Right renal pelvis (tissue), 4 donors: ENCODE data around the gene LAMB2. TPM values are rescaled to one million over a fixed set of nuclear protein-coding genes. Genes with fewer than 3 reads are reported as not detected.

Experiments used
- DNase-seq, 4 donors: peaks; one replicate each; pipeline ENCODE4 v3.0.0-alpha.2; 2013; ENCODE audit warnings: low read depth in 4 of 4, low spot score in 3 of 4, missing footprints in 1 of 4
- polyA plus RNA-seq, 4 donors: library from polyadenylated mRNA; unstranded; fragments of 120-200 nt; gene quantifications; one replicate each; pipeline ENCODE4 v1.2.1, GENCODE V29; 2013; ENCODE audit not compliant: insufficient read length in 4 of 4

Gene LAMB2
- polyA plus RNA-seq, 4 donors = 359 to 408 (median 390) TPM

DNA sequence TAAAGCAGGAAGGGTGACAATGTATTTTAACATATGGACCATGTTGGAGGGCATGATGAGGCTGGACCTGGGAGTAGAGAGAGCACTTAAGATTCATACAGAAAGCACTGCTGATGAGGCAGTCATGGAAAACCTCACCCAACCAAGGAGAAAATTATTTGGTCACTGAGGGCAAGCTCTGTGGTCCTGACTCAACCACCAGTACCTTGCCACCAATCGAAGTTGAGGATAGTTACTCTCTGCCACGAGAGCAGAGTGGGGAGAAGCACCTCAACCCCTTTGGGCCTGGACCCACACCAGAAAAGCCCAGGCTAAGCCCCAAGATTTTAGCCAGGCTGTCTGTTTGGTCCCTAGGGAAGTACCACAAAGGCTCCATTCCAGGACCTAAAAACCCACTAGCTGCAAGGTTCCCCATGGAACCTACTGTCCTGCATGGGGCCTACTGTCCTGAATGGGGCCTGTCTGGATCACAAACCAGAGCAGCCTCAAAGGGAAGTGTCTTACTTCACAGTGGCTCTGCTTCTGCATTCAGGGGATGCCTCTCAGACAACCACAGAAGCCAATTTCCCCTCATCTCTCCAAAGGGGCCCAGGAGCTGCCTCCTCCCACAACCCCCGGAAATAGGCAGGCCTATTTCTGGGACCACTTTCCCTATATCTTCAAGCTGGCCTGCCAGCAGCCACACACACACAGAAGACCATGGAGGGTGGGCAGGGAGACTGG lies 29.1 kb upstream of the LAMB2 start:
- no peak for DNase-seq

DNA sequence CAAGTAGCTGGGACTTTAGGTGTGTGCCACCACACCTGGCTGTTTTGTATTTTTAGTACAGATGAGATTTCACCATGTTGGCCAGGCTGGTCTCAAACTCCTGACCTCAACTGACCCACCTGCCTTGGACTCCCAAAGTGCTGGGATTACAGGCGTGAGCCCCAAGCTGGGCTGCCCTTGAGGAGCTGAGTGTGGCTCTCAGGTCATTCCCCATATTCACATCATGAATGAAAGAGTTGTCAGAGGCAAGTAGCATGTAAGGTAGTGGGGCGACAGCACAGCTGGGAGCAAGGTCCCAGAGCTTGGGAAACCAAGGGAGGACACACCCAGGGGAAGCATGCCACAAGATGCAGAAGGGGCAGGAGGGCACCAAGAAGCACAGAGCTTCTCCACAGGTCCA lies 28.3 kb upstream of the LAMB2 start:
- no peak for DNase-seq

DNA sequence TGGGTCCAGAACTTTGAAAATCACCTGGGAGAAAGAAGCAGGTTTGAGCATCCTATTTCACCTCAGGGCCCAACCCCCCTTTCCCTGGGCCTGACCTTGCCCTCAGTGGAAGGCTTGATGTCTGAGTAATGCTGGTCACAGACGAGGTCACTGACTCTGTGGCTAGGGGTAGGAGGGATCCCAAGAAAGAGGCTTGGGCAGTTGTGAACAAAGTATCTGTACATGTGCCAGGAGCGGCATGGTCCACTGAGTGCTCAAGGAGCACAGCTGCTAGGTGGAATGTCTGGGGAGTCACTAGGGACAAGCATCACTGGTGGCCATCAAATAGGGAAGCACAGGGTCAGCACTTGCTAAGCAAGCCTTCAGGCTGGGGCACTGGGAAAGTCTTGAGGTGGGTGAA lies 25.9 kb upstream of the LAMB2 start:
- no peak for DNase-seq

DNA sequence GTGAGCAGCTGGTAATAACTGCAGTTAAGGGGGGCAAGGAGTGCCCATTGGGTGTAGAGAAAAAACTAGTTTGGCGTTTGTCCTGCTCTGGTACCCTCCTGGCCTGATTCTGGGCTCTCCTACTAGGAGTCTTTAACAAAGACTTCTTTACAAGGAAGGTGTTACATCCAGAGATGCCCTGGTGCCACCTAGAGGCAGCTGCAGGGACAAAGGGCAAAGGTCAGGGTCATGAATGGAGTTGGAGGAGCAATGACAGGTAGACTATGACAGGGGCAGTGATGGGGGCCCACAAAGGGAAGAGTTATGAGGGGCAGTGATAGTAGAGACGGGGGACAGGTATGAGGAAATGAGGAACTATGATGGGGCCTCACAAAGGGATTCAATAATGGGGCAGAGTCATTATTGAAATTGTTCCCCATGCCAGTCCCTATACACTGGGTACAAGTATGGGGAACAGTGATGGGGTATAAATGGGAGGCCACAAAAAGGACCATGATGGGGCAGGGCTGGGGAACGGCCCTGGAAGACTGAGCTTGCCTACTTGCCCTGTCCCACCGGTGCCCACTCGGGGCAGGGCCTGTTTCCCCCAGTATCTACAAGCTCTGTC lies 25.4 kb upstream of the LAMB2 start:
- no peak for DNase-seq

DNA sequence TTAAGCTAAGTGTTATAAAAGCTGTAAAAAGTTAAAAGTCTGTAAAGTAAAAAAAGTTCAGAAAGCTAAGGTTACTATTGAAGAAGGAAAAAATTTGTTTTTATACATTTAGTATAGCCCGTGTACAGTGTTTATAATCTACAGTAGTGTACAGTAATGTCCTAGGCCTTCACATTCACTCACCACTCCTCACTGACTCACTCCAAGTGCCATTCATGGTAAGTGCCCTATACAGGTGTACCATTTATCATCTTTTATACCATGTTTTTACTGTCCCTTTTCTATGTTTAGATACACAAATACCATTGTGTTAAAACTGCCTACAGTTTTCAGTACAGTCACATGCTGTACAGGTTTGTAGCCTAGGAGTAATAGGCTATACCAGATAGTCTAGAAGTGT lies 24.4 kb upstream of the LAMB2 start:
- DNase-seq = no peak

DNA sequence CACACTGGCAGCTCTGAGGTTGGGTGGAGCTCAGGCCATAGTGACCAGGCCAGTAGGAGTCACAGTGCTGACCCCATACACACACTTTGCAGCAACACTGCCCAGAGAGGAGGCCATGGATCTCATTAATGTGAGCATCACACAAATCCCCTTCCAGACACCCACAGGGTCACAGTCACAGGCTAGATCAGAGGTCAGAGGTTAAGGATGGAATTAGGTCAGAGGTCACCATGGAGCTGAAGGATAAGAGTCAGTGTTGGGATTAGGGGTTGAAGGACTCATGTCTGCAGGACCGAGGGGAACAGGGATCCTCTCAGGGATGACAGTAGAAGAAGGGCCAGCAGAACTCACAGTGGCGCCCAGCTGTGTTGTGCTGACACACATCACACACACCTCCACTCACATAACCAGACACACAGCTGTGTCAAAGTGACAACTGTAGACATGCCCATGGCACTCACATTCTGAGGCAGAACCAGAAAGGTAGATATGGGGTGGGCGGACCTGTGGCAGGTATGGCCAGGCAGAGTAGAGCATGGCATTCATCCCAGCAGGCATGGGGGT lies 20.6 kb upstream of the LAMB2 start:
- DNase-seq = no peak

DNA sequence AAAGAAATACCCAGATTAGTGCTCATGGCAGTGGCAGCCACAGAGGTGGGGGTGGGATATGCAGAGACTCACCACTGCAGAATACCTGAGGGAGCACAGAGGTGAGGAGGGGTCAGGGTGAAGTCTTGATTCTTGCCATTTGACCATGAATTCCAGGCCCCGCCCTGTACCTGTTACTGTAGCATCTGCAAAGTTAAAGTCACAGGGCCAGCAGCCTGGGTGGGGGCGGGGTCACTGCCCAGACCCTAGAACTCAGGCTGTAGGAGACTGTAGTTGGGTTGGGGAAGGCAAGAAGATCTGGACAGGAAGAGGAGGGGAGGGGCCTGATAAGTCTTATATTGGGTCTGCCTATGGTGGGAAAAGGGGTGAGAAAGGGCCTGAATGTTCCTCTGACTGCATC lies 18.8 kb upstream of the LAMB2 start:
- no peak for DNase-seq

DNA sequence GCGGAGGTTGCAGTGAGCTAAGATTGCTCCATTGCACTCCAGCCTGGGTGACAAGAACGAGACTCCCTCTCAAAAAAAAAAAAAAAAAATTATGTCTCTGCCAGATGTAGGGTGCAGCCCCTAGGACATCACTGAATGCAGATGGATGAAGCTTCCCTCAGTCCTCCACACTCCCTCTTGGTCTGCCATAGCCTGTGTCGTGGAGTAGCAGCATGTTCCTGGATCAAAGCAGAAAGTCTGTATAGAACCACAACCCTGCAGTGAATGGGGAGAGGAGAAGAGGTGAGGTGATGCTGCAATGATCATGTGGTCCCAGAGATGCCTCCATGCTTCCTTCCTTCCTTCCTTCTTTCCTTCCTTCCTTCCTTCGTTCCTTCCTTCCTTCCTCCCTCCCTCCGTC lies 15.3 kb upstream of the LAMB2 start:
- no peak for DNase-seq

DNA sequence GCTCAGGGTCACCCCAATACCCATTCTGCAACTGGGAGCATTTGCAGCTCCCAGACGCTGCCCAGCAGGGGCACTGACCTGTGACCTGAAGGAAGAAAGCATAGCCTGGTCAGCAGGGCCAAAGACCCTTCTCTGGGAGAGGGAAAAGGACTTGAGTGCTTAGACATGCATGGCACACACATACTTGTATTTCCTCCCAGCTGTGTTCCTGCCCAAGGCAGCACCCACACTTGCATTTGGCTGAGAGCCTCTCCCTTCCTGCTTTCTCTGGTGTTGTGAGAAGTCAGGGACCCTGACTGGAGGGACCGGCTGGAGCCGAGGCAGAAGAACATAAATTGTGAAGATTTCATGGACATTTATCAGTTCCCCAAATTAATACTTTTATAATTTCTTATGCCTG lies 7.2 kb upstream of the LAMB2 start:
- no peak for DNase-seq

DNA sequence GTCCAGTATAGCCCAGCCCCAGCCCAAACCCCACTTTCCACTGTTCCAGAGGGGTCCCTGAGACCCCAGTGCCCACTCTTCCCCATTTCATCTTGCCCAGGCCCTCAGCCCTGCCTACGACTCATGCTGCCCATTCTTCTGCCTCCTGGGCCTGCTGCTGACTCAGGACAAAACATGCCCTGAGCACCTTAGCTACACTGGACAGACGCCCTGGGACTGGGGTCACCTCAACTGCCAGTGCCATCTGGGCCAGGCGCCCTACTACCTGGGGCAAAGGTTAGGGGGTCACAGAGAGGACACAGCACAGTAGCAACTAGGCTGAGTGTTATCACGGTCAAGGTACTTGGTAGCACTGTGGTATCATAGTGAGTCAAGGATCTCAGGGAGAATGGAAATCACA lies 2.6 kb upstream of the LAMB2 start:
- no peak for DNase-seq

DNA sequence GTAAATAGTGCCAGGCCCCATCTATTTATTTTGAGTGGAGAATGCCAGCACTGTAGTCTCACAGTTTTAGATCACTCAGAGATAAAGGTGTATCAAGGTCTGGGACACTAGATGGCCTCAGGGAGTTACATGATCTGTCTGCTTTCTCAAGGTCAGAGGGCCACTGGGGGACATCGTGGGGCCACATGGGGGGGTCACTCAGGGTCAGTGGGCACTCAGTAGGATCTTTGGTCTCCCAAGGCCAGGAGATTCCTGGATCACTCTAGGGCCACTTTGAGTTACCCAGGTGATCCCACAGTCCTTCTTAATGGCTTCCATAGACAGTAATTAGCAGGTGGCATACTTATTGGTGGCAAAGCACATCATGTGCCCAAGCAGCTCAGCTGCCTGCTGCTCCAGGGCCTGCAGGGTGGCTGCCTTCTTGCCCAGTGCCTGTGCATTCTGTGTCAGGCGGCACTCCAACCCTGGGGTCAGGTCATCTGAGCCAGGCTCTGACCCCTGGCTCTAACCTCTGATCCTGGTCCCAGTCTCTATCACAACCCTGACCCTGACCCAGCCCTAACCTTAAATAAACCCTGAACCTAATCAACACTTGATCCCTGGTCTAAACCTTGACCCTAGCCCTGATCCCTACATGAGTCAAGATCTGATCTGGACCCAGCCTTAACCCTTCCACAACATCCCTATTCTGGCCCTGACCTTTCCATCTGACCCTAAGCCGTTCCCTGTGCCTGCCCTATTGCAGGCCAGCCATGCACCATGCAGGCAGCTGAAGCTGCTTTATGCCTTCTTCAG lies 1.8 kb upstream of the LAMB2 start:
- DNase-seq = no peak

DNA sequence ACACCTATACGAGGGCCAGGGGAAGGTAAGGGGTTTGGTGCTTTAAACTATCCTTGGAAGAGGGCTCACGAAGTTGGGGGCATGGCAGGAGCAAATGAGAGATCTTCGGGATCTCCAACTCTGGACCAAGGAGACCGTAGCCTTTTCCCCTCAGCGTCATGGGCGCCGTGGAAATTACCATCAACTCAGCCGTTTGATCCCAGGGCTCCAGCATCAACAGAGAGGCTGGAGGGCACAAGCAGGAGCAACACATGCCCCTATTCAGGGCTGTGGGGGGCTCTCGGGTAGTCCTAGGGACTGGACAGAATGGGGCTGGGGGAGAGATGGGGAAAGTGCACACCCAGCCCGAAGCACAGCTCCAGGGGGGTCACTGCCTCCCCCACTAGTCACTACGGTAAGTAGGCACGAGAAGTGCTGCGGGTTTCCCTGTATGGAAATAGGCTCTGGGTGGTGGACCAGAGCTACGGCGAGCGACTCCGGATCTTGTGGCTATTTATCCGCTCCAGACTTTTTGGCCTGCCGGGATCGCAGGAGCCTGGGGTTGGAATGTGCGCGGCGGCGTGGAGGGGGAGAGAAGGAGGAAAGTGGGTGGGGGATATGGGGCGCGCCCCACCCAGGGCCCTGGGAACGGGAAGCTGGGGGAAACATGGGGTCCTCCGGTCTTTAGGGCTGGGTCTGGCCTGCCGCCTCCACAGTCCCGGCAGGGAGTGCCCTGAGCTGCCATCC lies 539 bp upstream of the LAMB2 start:
- peak; percentile 75 to 83 (median 78) for DNase-seq

DNA sequence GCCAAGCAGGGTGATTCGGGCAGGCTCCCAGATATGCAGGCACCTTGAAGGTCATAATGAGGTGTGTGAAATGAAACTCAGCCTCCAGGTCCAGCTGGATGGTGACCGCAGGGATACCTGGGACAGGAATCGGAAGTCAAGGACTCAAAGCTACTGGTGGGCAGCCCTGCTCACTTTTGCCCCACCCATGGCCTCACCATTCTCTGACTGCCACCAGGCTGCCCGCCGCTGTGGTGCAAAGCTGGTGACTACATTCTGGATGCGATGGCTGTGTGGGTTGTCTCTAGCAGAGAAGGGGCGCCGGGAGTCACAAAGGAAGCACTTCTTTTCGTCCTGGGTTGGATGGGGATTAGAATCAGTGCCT lies 795 bp downstream of the LAMB2 start:
- DNase-seq = no peak

DNA sequence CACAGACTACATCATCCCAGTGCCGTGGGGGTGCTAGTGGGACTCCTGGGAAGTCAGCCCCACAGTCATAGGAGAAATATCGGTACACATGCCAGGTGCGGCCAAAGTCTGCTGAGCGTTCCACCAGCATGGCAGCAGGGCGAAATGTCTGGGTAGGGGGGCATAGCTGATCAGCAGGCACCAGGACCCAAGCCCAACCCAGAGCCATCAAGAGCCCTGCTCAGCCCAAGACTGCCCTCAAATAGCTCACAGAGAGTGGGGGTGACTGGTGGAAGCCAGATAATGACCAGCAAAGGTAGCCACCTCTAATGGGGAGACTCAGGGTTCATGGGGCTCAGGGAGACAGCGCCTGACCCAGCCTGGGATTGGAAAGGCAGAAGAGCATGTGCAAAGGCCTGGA lies 1.3 kb downstream of the LAMB2 start:
- DNase-seq = no peak

DNA sequence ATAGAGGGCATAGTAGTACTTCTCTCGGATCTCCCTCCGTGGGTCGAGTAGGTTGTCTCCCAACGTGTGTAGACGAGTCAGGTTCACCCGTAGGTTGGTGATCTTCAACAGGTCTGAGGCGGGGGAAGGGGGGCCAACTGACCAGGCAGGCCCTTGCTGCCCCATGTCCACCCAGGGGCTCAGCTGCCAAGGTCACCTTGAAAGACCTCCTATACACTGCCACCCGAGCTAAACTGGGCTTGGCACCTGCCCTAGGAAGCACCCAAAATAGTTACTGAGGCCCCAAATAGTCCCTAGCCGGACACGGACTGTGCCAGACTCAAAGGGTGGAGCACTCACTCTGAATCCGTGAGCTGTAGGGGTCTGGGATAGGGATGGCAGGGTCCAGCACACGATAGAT lies 1.8 kb downstream of the LAMB2 start:
- DNase-seq = no peak

DNA sequence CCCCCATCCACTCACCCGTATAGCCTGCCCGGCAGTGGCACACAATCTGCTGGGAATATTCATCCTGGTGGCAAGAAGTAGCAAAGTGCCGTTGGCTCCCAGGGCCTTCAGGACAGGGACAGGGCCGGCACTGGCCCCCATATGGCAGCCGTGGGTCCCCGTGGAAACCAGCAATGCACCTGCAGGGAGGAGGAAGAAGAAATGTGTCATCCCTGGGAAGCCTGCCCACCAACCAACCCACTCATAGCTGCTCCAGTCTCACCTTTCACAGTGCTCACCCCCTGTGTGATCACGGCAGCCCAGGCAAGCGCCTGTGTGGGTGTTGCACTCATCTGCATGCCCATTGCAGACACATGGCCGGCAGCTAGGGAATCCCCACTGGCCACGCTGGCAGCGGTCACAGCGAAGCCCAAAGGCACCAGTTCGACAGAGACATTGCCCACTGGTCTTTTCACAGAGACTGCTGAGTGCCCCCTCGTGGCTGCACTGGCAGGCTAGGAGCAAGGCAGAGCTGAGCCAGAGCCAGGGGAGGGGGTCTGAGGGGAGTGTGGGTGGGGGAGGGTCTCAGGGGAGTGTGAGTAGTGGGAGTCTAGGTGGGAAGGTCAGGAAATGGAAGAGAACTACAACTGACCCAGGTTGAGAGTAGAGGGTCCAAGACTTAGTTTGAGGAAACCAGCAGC lies 7.7 kb downstream of the LAMB2 start:
- no peak for DNase-seq

DNA sequence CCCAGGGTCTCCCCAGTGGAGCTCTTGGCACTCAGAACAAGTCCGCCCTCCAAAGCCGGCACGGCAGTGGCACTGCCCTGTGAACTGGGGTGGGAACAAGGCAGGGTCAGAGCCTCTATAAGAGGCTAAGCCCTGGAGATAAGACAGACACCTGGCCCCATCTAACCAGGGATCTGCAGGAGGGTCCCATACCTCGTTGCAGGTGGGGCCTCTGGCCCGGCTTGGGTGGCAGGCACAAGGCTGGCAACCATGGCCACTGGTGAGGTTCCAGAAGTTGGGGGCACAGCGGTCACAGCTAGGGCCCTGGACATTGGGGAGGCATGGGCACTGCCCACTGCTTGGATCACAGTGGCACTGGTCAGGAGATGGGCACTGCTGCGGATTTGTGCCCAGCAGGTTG lies 8.6 kb downstream of the LAMB2 start:
- no peak for DNase-seq

DNA sequence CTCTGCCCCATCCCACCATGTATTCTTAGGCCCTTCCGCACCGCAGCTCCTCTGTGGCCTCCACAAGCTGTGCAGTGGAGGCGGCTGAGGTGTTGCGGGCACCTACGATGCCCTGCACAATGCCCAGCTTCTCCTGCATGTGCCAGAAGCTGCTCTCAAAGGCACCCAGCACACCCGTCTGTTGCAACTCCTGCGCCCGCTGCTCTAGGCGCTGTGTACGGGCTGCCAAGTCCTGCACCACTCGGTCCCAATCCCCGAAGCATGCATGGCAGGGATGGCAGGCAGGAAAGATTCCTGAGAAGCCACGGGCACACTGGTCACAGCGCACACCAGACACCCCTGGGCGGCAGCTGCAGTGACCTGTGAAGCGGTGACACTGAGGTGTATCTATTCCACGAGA lies 9.2 kb downstream of the LAMB2 start:
- no peak for DNase-seq

DNA sequence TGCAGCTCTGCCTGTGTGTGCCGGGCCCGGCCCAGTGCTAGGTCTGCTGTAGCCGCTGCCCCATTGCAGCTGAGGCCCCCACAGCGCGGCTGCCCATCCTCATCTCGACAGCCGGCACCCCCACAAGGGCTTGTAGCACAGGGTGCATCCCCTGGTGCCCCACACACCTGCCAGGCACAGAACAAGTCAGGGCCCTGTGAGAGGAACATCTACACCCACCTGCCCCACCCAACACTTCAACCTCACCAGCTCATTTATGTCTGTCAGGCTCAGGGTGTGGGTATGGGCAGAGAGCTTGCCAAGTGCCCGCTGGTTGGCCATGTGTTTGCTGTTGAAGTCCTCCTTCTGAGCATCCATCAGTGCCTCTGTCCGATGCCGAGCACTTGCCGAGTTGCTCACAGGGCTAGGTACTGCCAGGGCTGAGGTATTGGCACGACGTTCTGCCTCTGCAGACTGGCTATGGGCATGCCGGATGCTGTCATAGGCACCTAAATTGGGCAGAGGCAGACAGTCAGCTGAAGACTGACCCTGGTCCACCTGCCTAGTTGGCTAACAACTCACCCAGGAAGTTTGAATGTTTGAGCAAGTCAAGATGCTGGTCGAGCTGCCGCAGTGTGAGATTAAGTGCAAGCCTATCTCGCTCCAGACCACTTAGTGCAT lies 9.8 kb downstream of the LAMB2 start:
- no peak for DNase-seq

DNA sequence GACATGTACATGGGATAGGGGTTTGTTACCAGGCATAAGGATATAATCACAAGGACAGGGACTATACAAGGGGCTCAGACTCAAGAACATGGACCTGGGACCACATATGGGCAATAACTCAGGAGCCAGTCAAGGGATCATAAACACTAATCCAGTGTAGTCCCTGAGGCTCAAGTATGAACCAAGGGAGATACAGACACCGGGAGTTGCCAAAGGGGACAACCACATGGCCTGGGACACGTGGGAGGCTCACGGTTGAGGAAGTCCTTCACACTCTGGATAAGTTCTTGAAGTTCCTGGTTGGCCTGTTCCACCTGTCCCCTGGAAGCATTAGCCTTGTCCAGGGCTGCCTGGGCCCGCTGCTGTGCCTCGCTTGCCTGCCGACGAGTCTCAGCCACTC lies 10.4 kb downstream of the LAMB2 start:
- DNase-seq = no peak
